WTC11 (cell line): ENCODE measurements around the gene NUMBL. TPM values are rescaled to one million over a fixed set of nuclear protein-coding genes. Genes with fewer than 3 reads are reported as not detected.
A peak's percentile ranks its signal among the peaks of the same experiment; 100 is the strongest.

ENCODE experiments used
- ATAC-seq: fragments of 200-7000 bp; cut with Tn5 transposase; 2 replicates; pipeline ENCODE4 v1.10.0; 2021; ENCODE audit warnings: mild to moderate bottlenecking, moderate library complexity
- CTCF ChIA-PET: fragments of 300-600 bp; sonication (Branson Sonifier 250); formaldehyde crosslinking; loops from one replicate; lab custom pipeline; 2021; ENCODE audit warnings: antibody characterized with exemption; lab: Charles Lee
- POLR2A ChIA-PET: fragments of 350-600 bp; sonication (Branson Sonifier 250); formaldehyde crosslinking; loops from one replicate; lab custom pipeline; 2021; ENCODE audit warnings: antibody characterized with exemption; lab: Charles Lee
- DNase-seq: peaks from one replicate; pipeline ENCODE4 v3.0.0; 2021; ENCODE audit warnings: low spot score
- H3K27ac Mint-ChIP-seq: 2 replicates; pipeline ENCODE4 v1.8.0; 2021; ENCODE audit warnings: mixed read lengths
- H3K27me3 Mint-ChIP-seq: 2 replicates; pipeline ENCODE4 v1.8.0; 2021; ENCODE audit warnings: low read depth, mild to moderate bottlenecking, moderate library complexity, mixed read lengths
- H3K36me3 Mint-ChIP-seq: 2 replicates; pipeline ENCODE4 v1.8.0; 2021; ENCODE audit warnings: mixed read lengths
- H3K4me1 Mint-ChIP-seq: 2 replicates; pipeline ENCODE4 v1.8.0; 2022; ENCODE audit warnings: mixed read lengths
- H3K4me3 Mint-ChIP-seq: 2 replicates; pipeline ENCODE4 v1.8.0; 2021; ENCODE audit warnings: mild to moderate bottlenecking, moderate library complexity, mixed read lengths
- H3K9me3 Mint-ChIP-seq: 2 replicates; pipeline ENCODE4 v1.8.0; 2021; ENCODE audit warnings: mixed read lengths
- CBFB ChIP-seq: sonication (generic); formaldehyde crosslinking; IDR thresholded peaks from 2 replicates; pipeline ENCODE4 v1.8.1; 2022; ENCODE audit warnings: mild to moderate bottlenecking, low read depth, missing genetic modification reagents
- ERG ChIP-seq: fragments of 250-450 bp; sonication (Bioruptor Pico); IDR thresholded peaks from 2 replicates; pipeline ENCODE4 v1.8.0; 2021; ENCODE audit warnings: mild to moderate bottlenecking
- GABPB1 ChIP-seq: sonication (generic); formaldehyde crosslinking; IDR thresholded peaks from 2 replicates; pipeline ENCODE4 v1.8.1; 2023; ENCODE audit warnings: mild to moderate bottlenecking, missing genetic modification reagents
- KAT7 ChIP-seq: sonication (generic); formaldehyde crosslinking; IDR thresholded peaks from 2 replicates; pipeline ENCODE4 v1.8.1; 2023; ENCODE audit warnings: missing genetic modification reagents, mild to moderate bottlenecking, borderline replicate concordance
- MXD4 ChIP-seq: fragments of 250-450 bp; sonication (Bioruptor Pico); IDR thresholded peaks from 2 replicates; pipeline ENCODE4 v1.8.0; 2021; ENCODE audit warnings: mild to moderate bottlenecking, moderate library complexity, borderline replicate concordance
- MYBL2 ChIP-seq: sonication (generic); formaldehyde crosslinking; IDR thresholded peaks from 2 replicates; pipeline ENCODE4 v1.8.1; 2023; ENCODE audit warnings: mild to moderate bottlenecking, moderate library complexity, missing genetic modification reagents
- NFATC4 ChIP-seq: fragments of 250-450 bp; sonication (Bioruptor Pico); IDR thresholded peaks from 2 replicates; pipeline ENCODE4 v1.9.0; 2021; ENCODE audit warnings: mild to moderate bottlenecking
- NFYB ChIP-seq: sonication (generic); formaldehyde crosslinking; conservative IDR thresholded peaks from 2 replicates; pipeline ENCODE4 v1.8.0; 2022; ENCODE audit warnings: low read depth, missing genetic modification reagents
- NR3C1 ChIP-seq: sonication (generic); formaldehyde crosslinking; conservative IDR thresholded peaks from 2 replicates; pipeline ENCODE4 v1.8.1; 2023; ENCODE audit warnings: low read depth, mild to moderate bottlenecking, missing genetic modification reagents
- PRDM15 ChIP-seq: sonication (generic); formaldehyde crosslinking; IDR thresholded peaks from 2 replicates; pipeline ENCODE4 v1.8.0; 2022; ENCODE audit warnings: missing genetic modification reagents
- SP1 ChIP-seq: sonication (generic); formaldehyde crosslinking; conservative IDR thresholded peaks from 2 replicates; pipeline ENCODE4 v1.8.1; 2022; ENCODE audit warnings: missing genetic modification reagents
- TEAD1 ChIP-seq: sonication (generic); formaldehyde crosslinking; IDR thresholded peaks from 2 replicates; pipeline ENCODE4 v1.8.0; 2022; ENCODE audit warnings: mild to moderate bottlenecking, missing genetic modification reagents
- ZNF512 ChIP-seq: sonication (generic); formaldehyde crosslinking; IDR thresholded peaks from 2 replicates; pipeline ENCODE4 v1.8.1; 2022; ENCODE audit warnings: missing genetic modification reagents, borderline replicate concordance
- total RNA-seq: library from RNA; stranded (reverse); gene quantifications from 3 replicates; pipeline ENCODE4 v1.2.3, GENCODE V29; 2021
- TF ChIP-seq, protein P1 (sequence below): sonication (generic); formaldehyde crosslinking; IDR thresholded peaks from 2 replicates; pipeline ENCODE4 v1.8.1; 2022; ENCODE audit warnings: low read depth, missing genetic modification reagents, borderline replicate concordance
- TF ChIP-seq, protein P2 (sequence below): sonication (generic); formaldehyde crosslinking; IDR thresholded peaks from 2 replicates; pipeline ENCODE4 v1.8.1; 2022; ENCODE audit warnings: mild to moderate bottlenecking, missing genetic modification reagents, moderate library complexity, borderline replicate concordance

NUMBL gene
- total RNA-seq, 1 experiment from 2014 or later = 30.3 TPM

DNA sequence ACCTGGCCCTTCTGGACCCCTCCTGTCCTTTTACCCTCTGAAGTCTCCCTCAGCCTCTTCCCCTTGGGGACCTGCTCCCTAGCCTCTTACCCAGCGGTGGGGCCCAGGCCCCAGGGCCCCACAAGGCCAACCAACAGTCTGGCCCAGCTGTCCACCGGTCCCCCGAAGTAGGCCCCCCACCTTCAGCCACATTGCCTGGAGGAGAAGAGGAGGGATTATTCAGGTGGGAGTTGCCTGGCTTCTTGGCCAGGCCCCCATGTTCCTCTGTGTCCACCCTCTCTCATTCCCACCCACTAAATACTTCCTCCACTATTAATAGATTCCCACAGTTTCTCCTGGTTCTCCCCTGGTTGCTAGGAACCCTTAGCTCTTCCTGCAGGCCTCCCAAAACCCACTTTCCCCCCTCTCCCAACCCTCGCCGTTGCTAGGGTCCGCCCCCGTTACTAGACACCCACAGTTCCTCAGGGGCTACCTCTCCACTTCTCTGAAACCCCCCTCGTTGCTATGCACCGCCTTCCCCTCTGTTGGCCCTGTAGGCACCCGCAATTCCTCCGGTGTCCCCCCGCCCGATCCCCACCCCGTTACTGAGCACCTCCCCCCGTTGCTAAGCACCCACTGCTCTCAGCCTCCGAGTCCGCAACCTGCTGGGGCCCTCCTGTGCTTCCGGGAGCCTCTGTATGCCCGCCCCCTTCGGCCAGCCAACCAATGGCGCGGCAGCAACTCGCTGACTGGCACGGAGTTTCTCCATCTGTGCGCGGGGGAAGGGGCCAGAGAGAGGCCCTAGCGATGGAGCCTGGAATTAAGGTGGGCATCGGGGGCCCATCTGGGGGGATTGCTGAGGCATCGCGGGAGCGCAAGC, 24.2 kb upstream of the NUMBL start:
- POLR2A ChIA-PET = interaction anchor here (0.8 kb wide), 1 partner anchor 63 kb away, joined by 3 read pairs; no protein-coding TSS in a partner anchor
- Mint-ChIP-seq H3K27ac (peak overlapping the region; percentile 99), H3K27me3 (no peaks in the 10 kb centered on the region), H3K4me1 (peaks cover 24% of the 10 kb centered on the region), H3K36me3 (peaks cover 25% of the 10 kb centered on the region), H3K9me3 (no peaks in the 10 kb centered on the region), H3K4me3 (peak overlapping the region; percentile 98)
- peak; percentile 76 for ATAC-seq
- CTCF ChIA-PET = interaction anchor here (1.8 to 2.4 kb wide), 2 partner anchors 12 to 92 kb away, joined by 11 to 14 read pairs; no protein-coding TSS in a partner anchor
- DNase-seq = peak; percentile 96
- TF ChIP-seq, protein P1, sequence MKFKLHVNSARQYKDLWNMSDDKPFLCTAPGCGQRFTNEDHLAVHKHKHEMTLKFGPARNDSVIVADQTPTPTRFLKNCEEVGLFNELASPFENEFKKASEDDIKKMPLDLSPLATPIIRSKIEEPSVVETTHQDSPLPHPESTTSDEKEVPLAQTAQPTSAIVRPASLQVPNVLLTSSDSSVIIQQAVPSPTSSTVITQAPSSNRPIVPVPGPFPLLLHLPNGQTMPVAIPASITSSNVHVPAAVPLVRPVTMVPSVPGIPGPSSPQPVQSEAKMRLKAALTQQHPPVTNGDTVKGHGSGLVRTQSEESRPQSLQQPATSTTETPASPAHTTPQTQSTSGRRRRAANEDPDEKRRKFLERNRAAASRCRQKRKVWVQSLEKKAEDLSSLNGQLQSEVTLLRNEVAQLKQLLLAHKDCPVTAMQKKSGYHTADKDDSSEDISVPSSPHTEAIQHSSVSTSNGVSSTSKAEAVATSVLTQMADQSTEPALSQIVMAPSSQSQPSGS (CRISPR knock-in tag) = no peak
- no peak for TF ChIP-seq NR3C1 (CRISPR knock-in tag)
- TF ChIP-seq TEAD1 (CRISPR knock-in tag) = peak; percentile 7; the same call in 1 of the 2 replicates
- TF ChIP-seq GABPB1 (CRISPR knock-in tag) = 0 out of 2 replicates have a peak, but pooled peaks have one; percentile 20
- TF ChIP-seq ZNF512 (CRISPR knock-in tag) = no peak
- peak; percentile 80 for TF ChIP-seq NFYB (CRISPR knock-in tag)
- TF ChIP-seq SP1 = peak; percentile 33; the same call in 1 of the 2 replicates
- TF ChIP-seq ERG (CRISPR knock-in tag) = no peak
- TF ChIP-seq CBFB (CRISPR knock-in tag) = no peak
- TF ChIP-seq, protein P2, sequence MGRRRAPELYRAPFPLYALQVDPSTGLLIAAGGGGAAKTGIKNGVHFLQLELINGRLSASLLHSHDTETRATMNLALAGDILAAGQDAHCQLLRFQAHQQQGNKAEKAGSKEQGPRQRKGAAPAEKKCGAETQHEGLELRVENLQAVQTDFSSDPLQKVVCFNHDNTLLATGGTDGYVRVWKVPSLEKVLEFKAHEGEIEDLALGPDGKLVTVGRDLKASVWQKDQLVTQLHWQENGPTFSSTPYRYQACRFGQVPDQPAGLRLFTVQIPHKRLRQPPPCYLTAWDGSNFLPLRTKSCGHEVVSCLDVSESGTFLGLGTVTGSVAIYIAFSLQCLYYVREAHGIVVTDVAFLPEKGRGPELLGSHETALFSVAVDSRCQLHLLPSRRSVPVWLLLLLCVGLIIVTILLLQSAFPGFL (CRISPR knock-in tag) = no peak
- no peak for TF ChIP-seq MXD4

GRCh38 chr19:40713939-40714338, 23.5 kb upstream of the NUMBL start:
- Mint-ChIP-seq H3K9me3 (no peaks in the 10 kb centered on the region), H3K4me1 (peaks cover 20% of the 10 kb centered on the region), H3K27me3 (no peaks in the 10 kb centered on the region), H3K27ac (peak overlapping the region; percentile 95), H3K36me3 (peaks cover 30% of the 10 kb centered on the region), H3K4me3 (peak overlapping the region; percentile 98)
- ATAC-seq = no peak
- ChIA-PET CTCF (interaction anchor here (1.8 to 2.4 kb wide), 2 partner anchors 11 to 93 kb away, joined by 11 to 14 read pairs; no protein-coding TSS in a partner anchor), POLR2A (interaction anchor here (0.8 kb wide), 1 partner anchor 63 kb away, joined by 3 read pairs; no protein-coding TSS in a partner anchor)
- DNase-seq = no peak
- TF ChIP-seq KAT7 (CRISPR knock-in tag) = no peak

- H3K4me3 Mint-ChIP-seq = no peak overlapping the region
- no peaks in the 10 kb centered on the region for H3K4me1 Mint-ChIP-seq
- TF ChIP-seq MYBL2 (CRISPR knock-in tag) (no peak), NFATC4 (CRISPR knock-in tag) (no peak), PRDM15 (CRISPR knock-in tag) (no peak)
- H3K27ac Mint-ChIP-seq = no peak overlapping the region
- ATAC-seq (no peak), DNase-seq (no peak)
- CTCF ChIA-PET = no interaction called here
- no peaks in the 10 kb centered on the region for H3K27me3 Mint-ChIP-seq
- H3K9me3 Mint-ChIP-seq = no peaks in the 10 kb centered on the region
- POLR2A ChIA-PET = no interaction called here
- H3K36me3 Mint-ChIP-seq = peaks cover 42% of the 10 kb centered on the region
Measured at GRCh38 chr19:40709817-40710216, 19.4 kb upstream of the NUMBL start.
